ENCODE results near the gene MYEF2.

DNA sequence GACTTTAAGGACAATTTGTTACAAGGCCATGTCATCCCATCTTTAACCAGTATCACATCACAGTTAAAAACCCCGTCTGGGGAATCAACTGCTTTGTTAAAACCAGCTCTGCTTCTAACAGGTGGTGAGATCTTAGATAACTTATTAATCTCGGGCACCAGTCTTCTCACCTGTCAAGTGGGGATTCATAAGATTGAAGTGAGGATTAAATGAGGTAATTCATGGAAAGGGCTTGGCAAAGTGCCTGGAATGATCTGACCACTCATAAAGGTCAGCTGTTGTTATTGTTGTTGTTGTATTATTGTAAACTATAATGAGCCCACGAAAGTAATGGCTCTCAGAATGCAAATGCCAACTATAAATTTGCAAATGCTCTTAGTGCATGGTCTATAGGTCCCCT lies 87.4 kb downstream of the MYEF2 start:
- no peak for TF ChIP-seq POLR2AphosphoS5 (IDR thresholded peaks at IDR 0.05; ENCODE audit: low read depth, low read length)
- no peak for TF ChIP-seq JUND (IDR thresholded peaks at IDR 0.05)
- TF ChIP-seq GABPA (IDR thresholded peaks at IDR 0.05; ENCODE audit: low read depth) = no peak
- TF ChIP-seq, protein P1, sequence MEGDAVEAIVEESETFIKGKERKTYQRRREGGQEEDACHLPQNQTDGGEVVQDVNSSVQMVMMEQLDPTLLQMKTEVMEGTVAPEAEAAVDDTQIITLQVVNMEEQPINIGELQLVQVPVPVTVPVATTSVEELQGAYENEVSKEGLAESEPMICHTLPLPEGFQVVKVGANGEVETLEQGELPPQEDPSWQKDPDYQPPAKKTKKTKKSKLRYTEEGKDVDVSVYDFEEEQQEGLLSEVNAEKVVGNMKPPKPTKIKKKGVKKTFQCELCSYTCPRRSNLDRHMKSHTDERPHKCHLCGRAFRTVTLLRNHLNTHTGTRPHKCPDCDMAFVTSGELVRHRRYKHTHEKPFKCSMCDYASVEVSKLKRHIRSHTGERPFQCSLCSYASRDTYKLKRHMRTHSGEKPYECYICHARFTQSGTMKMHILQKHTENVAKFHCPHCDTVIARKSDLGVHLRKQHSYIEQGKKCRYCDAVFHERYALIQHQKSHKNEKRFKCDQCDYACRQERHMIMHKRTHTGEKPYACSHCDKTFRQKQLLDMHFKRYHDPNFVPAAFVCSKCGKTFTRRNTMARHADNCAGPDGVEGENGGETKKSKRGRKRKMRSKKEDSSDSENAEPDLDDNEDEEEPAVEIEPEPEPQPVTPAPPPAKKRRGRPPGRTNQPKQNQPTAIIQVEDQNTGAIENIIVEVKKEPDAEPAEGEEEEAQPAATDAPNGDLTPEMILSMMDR (IDR thresholded peaks at IDR 0.05) = no peak
- TF ChIP-seq, protein P2, sequence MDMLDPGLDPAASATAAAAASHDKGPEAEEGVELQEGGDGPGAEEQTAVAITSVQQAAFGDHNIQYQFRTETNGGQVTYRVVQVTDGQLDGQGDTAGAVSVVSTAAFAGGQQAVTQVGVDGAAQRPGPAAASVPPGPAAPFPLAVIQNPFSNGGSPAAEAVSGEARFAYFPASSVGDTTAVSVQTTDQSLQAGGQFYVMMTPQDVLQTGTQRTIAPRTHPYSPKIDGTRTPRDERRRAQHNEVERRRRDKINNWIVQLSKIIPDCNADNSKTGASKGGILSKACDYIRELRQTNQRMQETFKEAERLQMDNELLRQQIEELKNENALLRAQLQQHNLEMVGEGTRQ (IDR thresholded peaks at IDR 0.05; ENCODE audit: borderline replicate concordance, low read depth, low read length) = no peak
- TF ChIP-seq YY1 (IDR thresholded peaks at IDR 0.05; ENCODE audit: low read depth) = no peak
- no peak for TF ChIP-seq RAD21 (IDR thresholded peaks at IDR 0.05; ENCODE audit: low read length)
